Liver (tissue), 9 donors: ENCODE data around the gene CER1. TPM values are rescaled to one million over a fixed set of nuclear protein-coding genes. Genes with fewer than 3 reads are reported as not detected.

Experiments
- DNase-seq: peaks from one replicate; pipeline ENCODE4 v3.0.0-alpha.2; 2017; ENCODE audit warnings: low spot score
- H3K27ac ChIP-seq, 2 donors: one replicate each; pipeline ENCODE4 v1.7.0; 2013; ENCODE audit warnings: inconsistent platforms in 2 of 2, low read length in 2 of 2, control low read depth in 1 of 2, low read depth in 1 of 2, mild to moderate bottlenecking in 1 of 2
- H3K27me3 ChIP-seq, 4 donors: one replicate each; pipeline versions ENCODE4 v1.6.1 to v1.7.0; 2013; ENCODE audit warnings: low read length in 3 of 4, inconsistent platforms in 1 of 4, mild to moderate bottlenecking in 1 of 4, moderate library complexity in 1 of 4; ENCODE audit not compliant: control insufficient read depth in 4 of 4, insufficient read depth in 4 of 4
- H3K36me3 ChIP-seq, 4 donors: one replicate each; pipeline versions ENCODE4 v1.6.1 to v1.7.0; 2013; ENCODE audit warnings: low read length in 3 of 4, mild to moderate bottlenecking in 3 of 4, low read depth in 1 of 4, moderate library complexity in 1 of 4; ENCODE audit not compliant: control insufficient read depth in 4 of 4, insufficient read depth in 3 of 4
- H3K4me1 ChIP-seq, 4 donors: one replicate each; pipeline versions ENCODE4 v1.6.1 to v1.7.0; 2013; ENCODE audit warnings: low read length in 3 of 4, mild to moderate bottlenecking in 3 of 4, moderate library complexity in 1 of 4; ENCODE audit not compliant: control insufficient read depth in 4 of 4, insufficient read depth in 4 of 4
- H3K4me3 ChIP-seq, 3 donors: one replicate each; pipeline versions ENCODE4 v1.6.1 to v1.7.0; 2013; ENCODE audit warnings: low read length in 3 of 3, control low read depth in 1 of 3, low read depth in 1 of 3, mild to moderate bottlenecking in 1 of 3
- H3K9ac ChIP-seq, 2 donors: one replicate each; pipeline ENCODE4 v1.7.0; 2013; ENCODE audit warnings: low read length in 2 of 2, mild to moderate bottlenecking in 2 of 2, moderate library complexity in 2 of 2, control low read depth in 1 of 2, low read depth in 1 of 2
- H3K9me3 ChIP-seq, 4 donors: one replicate each; pipeline versions ENCODE4 v1.6.1 to v1.7.0; 2013; ENCODE audit warnings: low read length in 3 of 4; ENCODE audit not compliant: control insufficient read depth in 4 of 4
- EGR1 ChIP-seq, 2 donors: IDR thresholded peaks; 2 replicates each; pipeline ENCODE4 v1.6.1; 2016 to 2018; ENCODE audit warnings: antibody characterized with exemption in 2 of 2, low read depth in 2 of 2
- FOXA1 ChIP-seq: IDR thresholded peaks from 2 replicates; pipeline ENCODE4 v1.6.1; 2016; ENCODE audit warnings: antibody characterized with exemption
- FOXA2 ChIP-seq: IDR thresholded peaks from 2 replicates; pipeline ENCODE4 v1.6.1; 2016; ENCODE audit warnings: antibody characterized with exemption
- GABPA ChIP-seq, 2 donors: IDR thresholded peaks in 1 of 2; conservative IDR thresholded peaks in 1 of 2; 2 replicates each; pipeline ENCODE4 v1.6.1; 2016; ENCODE audit warnings: antibody characterized with exemption in 2 of 2, mild to moderate bottlenecking in 1 of 2, moderate library complexity in 1 of 2
- HNF4A ChIP-seq, 2 donors: conservative IDR thresholded peaks; 2 replicates each; pipeline ENCODE4 v1.6.1; 2016; ENCODE audit warnings: antibody characterized with exemption in 2 of 2, mild to moderate bottlenecking in 2 of 2
- HNF4G ChIP-seq: IDR thresholded peaks from 2 replicates; pipeline ENCODE4 v1.6.1; 2016; ENCODE audit warnings: antibody characterized with exemption
- JUND ChIP-seq, 2 donors: IDR thresholded peaks; 2 replicates each; pipeline ENCODE4 v1.6.1; 2016; ENCODE audit warnings: antibody characterized with exemption in 2 of 2
- NR2F2 ChIP-seq: IDR thresholded peaks from 2 replicates; pipeline ENCODE4 v1.6.1; 2016; ENCODE audit warnings: antibody characterized with exemption
- RAD21 ChIP-seq, 2 donors: IDR thresholded peaks; 2 replicates each; pipeline ENCODE4 v1.6.1; 2016; ENCODE audit warnings: antibody characterized with exemption in 2 of 2, mild to moderate bottlenecking in 2 of 2
- RXRA ChIP-seq, 2 donors: IDR thresholded peaks; 2 replicates each; pipeline ENCODE4 v1.6.1; 2017 to 2018; ENCODE audit warnings: antibody characterized with exemption in 2 of 2, mild to moderate bottlenecking in 1 of 2
- SP1 ChIP-seq: IDR thresholded peaks from 2 replicates; pipeline ENCODE4 v1.6.1; 2018; ENCODE audit warnings: antibody characterized with exemption, mild to moderate bottlenecking
- TAF1 ChIP-seq: conservative IDR thresholded peaks from 2 replicates; pipeline ENCODE4 v1.6.1; 2016; ENCODE audit warnings: antibody characterized with exemption, mild to moderate bottlenecking
- YY1 ChIP-seq: IDR thresholded peaks from 2 replicates; pipeline ENCODE4 v1.6.1; 2016; ENCODE audit warnings: antibody characterized with exemption, mild to moderate bottlenecking
- WGBS: extraction: QIAGEN DNeasy Blood & Tissue Kit; methylation state at CpG from one replicate; pipeline ENCODE4 v1.1.7; 2013; 5-methylcytosine and 5-hydroxymethylcytosine counted together
- polyA plus RNA-seq, 2 donors: library from polyadenylated mRNA; stranded (reverse) in 1 of 2; unstranded in 1 of 2; fragments of 200-250 nt in 1 of 2; fragments of >200 nt in 1 of 2; fragmentation: Nextera tagmentation in 1 of 2; extraction: Ambion mirVana in 1 of 2; gene quantifications; one replicate each; pipeline versions ENCODE4 v1.2.1 to v1.2.3, GENCODE V29; 2013 to 2015
- total RNA-seq, 2 donors: library from RNA; depleted of rRNA; stranded (reverse); fragments of >200 nt; gene quantifications; one replicate each; pipeline ENCODE4 v1.2.3, GENCODE V29; 2014
- TF ChIP-seq, protein P1 (sequence below): fragments of 150-350 bp; IDR thresholded peaks from 2 replicates; pipeline ENCODE4 v1.5.1; 2017; ENCODE audit warnings: improper control_type of control experiment, low read depth, low read length; ENCODE audit not compliant: missing input control
- TF ChIP-seq, protein P2 (sequence below): IDR thresholded peaks from 2 replicates; pipeline ENCODE4 v1.6.1; 2016; ENCODE audit warnings: antibody characterized with exemption
- TF ChIP-seq, protein P3 (sequence below): IDR thresholded peaks from 2 replicates; pipeline ENCODE4 v1.6.1; 2016; ENCODE audit warnings: antibody characterized with exemption, mild to moderate bottlenecking
- TF ChIP-seq, protein P4 (sequence below): IDR thresholded peaks from 2 replicates; pipeline ENCODE4 v1.6.1; 2016; ENCODE audit warnings: antibody characterized with exemption
- TF ChIP-seq, protein P5 (sequence below): IDR thresholded peaks from 2 replicates; pipeline ENCODE4 v1.6.1; 2016; ENCODE audit warnings: antibody characterized with exemption
- donor health status: healthy.
- donor health status: healthy.
- donor health status: healthy.
- donor health status: healthy.
- donor health status: healthy.

The CER1 gene
- total and polyA plus RNA-seq, 4 donors, result not detected

DNA sequence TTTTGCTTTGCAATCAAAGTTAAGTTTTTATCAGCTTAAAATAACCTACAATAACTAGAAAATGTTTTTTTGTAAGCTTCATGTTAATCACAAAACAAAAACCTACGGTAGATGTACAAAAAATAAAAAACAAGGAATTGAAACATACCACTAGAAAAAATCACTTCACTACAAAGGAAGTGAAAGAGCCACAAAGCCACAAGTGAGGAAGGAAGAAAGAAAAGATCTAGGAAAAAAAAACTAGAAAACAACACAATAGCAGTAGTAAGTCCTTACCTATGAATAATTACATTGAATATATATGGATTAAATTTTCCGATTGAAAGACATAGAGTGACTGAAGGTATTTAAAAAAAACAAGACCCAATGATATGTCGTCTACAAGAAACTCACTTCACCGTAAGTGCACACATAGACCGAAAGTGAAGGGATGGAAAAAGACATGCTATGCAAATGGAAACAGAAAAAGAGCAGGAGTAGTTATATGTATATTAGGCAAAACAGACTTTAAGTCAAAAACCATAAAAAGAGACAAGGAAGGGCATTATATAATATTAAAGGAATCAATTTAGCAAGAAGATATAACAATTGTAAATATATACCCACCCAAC, 15.9 kb downstream of the CER1 start:
- Histone ChIP-seq H3K9ac (no peak overlapping the region), H3K9me3 (peaks cover 2 to 15% (median 4%) of the 10 kb centered on the region in 4 donors), H3K4me1 (no peaks in the 10 kb centered on the region), H3K4me3 (no peak overlapping the region), H3K27me3 (peaks cover 0 to 3% (median 0%) of the 10 kb centered on the region in 4 donors), H3K27ac (no peak overlapping the region), H3K36me3 (no peaks in the 10 kb centered on the region)
- TF ChIP-seq, protein P1, sequence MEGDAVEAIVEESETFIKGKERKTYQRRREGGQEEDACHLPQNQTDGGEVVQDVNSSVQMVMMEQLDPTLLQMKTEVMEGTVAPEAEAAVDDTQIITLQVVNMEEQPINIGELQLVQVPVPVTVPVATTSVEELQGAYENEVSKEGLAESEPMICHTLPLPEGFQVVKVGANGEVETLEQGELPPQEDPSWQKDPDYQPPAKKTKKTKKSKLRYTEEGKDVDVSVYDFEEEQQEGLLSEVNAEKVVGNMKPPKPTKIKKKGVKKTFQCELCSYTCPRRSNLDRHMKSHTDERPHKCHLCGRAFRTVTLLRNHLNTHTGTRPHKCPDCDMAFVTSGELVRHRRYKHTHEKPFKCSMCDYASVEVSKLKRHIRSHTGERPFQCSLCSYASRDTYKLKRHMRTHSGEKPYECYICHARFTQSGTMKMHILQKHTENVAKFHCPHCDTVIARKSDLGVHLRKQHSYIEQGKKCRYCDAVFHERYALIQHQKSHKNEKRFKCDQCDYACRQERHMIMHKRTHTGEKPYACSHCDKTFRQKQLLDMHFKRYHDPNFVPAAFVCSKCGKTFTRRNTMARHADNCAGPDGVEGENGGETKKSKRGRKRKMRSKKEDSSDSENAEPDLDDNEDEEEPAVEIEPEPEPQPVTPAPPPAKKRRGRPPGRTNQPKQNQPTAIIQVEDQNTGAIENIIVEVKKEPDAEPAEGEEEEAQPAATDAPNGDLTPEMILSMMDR, result no peak
- TF ChIP-seq YY1 (no peak), EGR1 (IDR thresholded peaks at IDR 0.05; ENCODE audit: low read depth in 2 of 2) (no peak), RXRA (IDR thresholded peaks at IDR 0.05) (no peak), RAD21 (IDR thresholded peaks at IDR 0.05) (no peak), HNF4A (conservative IDR thresholded peaks at IDR 0.05) (no peak), FOXA1 (no peak), JUND (IDR thresholded peaks at IDR 0.05) (no peak), TAF1 (no peak), FOXA2 (no peak), NR2F2 (no peak), HNF4G (no peak), SP1 (no peak), GABPA (IDR thresholded peaks at IDR 0.05 in 1 of 2, conservative IDR thresholded peaks at IDR 0.05 in 1 of 2) (no peak)
- TF ChIP-seq, protein P2, sequence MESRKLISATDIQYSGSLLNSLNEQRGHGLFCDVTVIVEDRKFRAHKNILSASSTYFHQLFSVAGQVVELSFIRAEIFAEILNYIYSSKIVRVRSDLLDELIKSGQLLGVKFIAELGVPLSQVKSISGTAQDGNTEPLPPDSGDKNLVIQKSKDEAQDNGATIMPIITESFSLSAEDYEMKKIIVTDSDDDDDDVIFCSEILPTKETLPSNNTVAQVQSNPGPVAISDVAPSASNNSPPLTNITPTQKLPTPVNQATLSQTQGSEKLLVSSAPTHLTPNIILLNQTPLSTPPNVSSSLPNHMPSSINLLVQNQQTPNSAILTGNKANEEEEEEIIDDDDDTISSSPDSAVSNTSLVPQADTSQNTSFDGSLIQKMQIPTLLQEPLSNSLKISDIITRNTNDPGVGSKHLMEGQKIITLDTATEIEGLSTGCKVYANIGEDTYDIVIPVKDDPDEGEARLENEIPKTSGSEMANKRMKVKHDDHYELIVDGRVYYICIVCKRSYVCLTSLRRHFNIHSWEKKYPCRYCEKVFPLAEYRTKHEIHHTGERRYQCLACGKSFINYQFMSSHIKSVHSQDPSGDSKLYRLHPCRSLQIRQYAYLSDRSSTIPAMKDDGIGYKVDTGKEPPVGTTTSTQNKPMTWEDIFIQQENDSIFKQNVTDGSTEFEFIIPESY, result no peak
- TF ChIP-seq, protein P3, sequence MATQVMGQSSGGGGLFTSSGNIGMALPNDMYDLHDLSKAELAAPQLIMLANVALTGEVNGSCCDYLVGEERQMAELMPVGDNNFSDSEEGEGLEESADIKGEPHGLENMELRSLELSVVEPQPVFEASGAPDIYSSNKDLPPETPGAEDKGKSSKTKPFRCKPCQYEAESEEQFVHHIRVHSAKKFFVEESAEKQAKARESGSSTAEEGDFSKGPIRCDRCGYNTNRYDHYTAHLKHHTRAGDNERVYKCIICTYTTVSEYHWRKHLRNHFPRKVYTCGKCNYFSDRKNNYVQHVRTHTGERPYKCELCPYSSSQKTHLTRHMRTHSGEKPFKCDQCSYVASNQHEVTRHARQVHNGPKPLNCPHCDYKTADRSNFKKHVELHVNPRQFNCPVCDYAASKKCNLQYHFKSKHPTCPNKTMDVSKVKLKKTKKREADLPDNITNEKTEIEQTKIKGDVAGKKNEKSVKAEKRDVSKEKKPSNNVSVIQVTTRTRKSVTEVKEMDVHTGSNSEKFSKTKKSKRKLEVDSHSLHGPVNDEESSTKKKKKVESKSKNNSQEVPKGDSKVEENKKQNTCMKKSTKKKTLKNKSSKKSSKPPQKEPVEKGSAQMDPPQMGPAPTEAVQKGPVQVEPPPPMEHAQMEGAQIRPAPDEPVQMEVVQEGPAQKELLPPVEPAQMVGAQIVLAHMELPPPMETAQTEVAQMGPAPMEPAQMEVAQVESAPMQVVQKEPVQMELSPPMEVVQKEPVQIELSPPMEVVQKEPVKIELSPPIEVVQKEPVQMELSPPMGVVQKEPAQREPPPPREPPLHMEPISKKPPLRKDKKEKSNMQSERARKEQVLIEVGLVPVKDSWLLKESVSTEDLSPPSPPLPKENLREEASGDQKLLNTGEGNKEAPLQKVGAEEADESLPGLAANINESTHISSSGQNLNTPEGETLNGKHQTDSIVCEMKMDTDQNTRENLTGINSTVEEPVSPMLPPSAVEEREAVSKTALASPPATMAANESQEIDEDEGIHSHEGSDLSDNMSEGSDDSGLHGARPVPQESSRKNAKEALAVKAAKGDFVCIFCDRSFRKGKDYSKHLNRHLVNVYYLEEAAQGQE, result no peak
- TF ChIP-seq, protein P4, sequence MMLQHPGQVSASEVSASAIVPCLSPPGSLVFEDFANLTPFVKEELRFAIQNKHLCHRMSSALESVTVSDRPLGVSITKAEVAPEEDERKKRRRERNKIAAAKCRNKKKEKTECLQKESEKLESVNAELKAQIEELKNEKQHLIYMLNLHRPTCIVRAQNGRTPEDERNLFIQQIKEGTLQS, result no peak
- TF ChIP-seq, protein P5, sequence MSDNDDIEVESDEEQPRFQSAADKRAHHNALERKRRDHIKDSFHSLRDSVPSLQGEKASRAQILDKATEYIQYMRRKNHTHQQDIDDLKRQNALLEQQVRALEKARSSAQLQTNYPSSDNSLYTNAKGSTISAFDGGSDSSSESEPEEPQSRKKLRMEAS, result no peak
- no peak for DNase-seq
- 89% methylated on average over 5 of the region's 5 CpGs for WGBS
